ENCODE results near the gene TMEM14A. TPM values are rescaled to one million over a fixed set of nuclear protein-coding genes. Genes with fewer than 3 reads are reported as not detected.
A peak's percentile ranks its signal among the peaks of the same experiment; 100 is the strongest.

Gene TMEM14A
- total and polyA plus RNA-seq, 9 of the 15 experiments (the other 6 are each of a cell fraction or from before 2014, with no cell fraction given), result 3.5 to 43.3 (median 8.5) TPM

DNA sequence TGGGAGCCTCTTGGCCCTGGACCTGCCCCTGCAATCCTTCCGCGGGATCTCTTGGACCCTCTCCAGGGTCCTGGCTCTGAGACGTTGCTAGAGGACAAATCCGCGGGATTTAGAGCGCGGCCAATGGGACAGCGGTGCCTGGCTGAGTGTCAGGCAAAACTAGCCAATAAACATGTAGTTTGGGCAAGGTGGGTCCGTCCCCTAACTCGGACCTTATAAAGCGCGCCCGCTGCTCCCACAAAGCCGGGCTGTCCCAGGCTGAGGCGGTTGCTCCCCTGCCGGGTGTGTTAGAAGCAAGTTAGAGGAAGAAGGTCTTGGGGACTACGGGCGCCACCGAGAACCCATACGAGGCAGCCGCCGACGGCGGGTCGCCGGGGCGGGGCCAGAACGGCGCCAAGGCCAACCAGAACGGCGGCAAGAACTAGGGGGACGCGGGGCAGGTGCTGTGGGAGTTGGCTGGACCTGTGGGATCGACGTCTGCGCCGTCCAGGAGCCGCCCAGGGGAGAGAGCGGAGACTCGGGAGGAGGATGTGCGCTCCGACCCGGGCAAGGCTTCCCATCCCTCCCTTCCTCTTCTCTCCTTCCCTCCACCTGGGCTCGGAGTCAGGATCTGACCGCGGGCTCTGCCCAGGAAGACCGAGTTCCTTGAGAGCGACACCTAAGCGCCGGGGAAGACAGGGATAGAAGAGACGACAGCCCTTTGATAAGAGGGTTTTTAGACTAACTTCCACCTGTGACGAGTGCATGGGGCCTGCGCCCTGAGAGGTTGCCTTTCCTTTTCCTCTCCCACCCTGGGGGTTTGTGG, 6.5 kb upstream of the TMEM14A start (continued):
- 0 out of 2 replicates have a peak, but pooled peaks have one; percentile 21 for TF ChIP-seq ATF4 (CRISPR knock-in tag; IDR thresholded peaks at IDR 0.05)
- peak; percentile 85 for TF ChIP-seq TAF1 (IDR thresholded peaks at IDR 0.05; ENCODE audit: control insufficient read depth, extremely low read depth, insufficient read depth, low read length, severe bottlenecking)
- TF ChIP-seq RBM15 (IDR thresholded peaks at IDR 0.05; ENCODE audit: insufficient read depth, low read length), result no peak
- TF ChIP-seq, protein P1, sequence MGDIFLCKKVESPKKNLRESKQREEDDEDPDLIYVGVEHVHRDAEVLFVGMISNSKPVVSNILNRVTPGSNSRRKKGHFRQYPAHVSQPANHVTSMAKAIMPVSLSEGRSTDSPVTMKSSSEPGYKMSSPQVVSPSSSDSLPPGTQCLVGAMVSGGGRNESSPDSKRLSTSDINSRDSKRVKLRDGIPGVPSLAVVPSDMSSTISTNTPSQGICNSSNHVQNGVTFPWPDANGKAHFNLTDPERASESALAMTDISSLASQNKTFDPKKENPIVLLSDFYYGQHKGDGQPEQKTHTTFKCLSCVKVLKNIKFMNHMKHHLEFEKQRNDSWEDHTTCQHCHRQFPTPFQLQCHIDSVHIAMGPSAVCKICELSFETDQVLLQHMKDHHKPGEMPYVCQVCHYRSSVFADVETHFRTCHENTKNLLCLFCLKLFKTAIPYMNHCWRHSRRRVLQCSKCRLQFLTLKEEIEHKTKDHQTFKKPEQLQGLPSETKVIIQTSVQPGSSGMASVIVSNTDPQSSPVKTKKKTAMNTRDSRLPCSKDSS (IDR thresholded peaks at IDR 0.05; ENCODE audit: low read depth, partially characterized antibody), result no peak
- TF ChIP-seq BRCA1 (IDR thresholded peaks at IDR 0.05), result no peak
- TF ChIP-seq BRCA1 (CRISPR knock-in tag; IDR thresholded peaks at IDR 0.05), result no peak
- TF ChIP-seq, protein P2, sequence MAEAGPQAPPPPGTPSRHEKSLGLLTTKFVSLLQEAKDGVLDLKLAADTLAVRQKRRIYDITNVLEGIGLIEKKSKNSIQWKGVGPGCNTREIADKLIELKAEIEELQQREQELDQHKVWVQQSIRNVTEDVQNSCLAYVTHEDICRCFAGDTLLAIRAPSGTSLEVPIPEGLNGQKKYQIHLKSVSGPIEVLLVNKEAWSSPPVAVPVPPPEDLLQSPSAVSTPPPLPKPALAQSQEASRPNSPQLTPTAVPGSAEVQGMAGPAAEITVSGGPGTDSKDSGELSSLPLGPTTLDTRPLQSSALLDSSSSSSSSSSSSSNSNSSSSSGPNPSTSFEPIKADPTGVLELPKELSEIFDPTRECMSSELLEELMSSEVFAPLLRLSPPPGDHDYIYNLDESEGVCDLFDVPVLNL (CRISPR knock-in tag; IDR thresholded peaks at IDR 0.05; ENCODE audit: low read depth), result no peak
- no peak for TF ChIP-seq HSF4 (CRISPR knock-in tag; IDR thresholded peaks at IDR 0.05; ENCODE audit: borderline replicate concordance)
- no peak for TF ChIP-seq NFE2L1 (tag; IDR thresholded peaks at IDR 0.05; ENCODE audit: borderline replicate concordance, low read depth)
- TF ChIP-seq ZNF408 (CRISPR knock-in tag; IDR thresholded peaks at IDR 0.05; ENCODE audit: low read depth), result no peak
- peak; percentile 80 for TF ChIP-seq PHF8 (IDR thresholded peaks at IDR 0.05; ENCODE audit: borderline replicate concordance, low read length)
- no peak for TF ChIP-seq MAFG (tag; conservative IDR thresholded peaks at IDR 0.05)
- TF ChIP-seq HDAC3 (IDR thresholded peaks at IDR 0.05; ENCODE audit: borderline replicate concordance, partially characterized antibody), result no peak
- TF ChIP-seq KAT8 (IDR thresholded peaks at IDR 0.05; ENCODE audit: low read depth), result no peak
- TF ChIP-seq TFAP4 (CRISPR knock-in tag; IDR thresholded peaks at IDR 0.05; ENCODE audit: borderline replicate concordance), result no peak
- no peak for TF ChIP-seq ZNF589 (CRISPR knock-in tag; IDR thresholded peaks at IDR 0.05; ENCODE audit: low read depth)
- peak; percentile 54 for TF ChIP-seq RBM22 (IDR thresholded peaks at IDR 0.05; ENCODE audit: low read depth, low read length, poor library complexity, severe bottlenecking)
- no peak for TF ChIP-seq ZNF780A (CRISPR knock-in tag; IDR thresholded peaks at IDR 0.05)
- no peak for TF ChIP-seq HOMEZ (CRISPR knock-in tag; IDR thresholded peaks at IDR 0.05)

Measured in K562 (cell line).